Stomach (tissue), 9 donors: ENCODE results near the gene NSD1. TPM values are rescaled to one million over a fixed set of nuclear protein-coding genes. Genes with fewer than 3 reads are reported as not detected.

Experiments
- DNase-seq, 2 donors: peaks; one replicate each; pipeline versions ENCODE4 v3.0.0 to v3.0.0-alpha.2; 2013 to 2019
- H3K27ac ChIP-seq, 5 donors: fragments of 200-600 bp in 4 of 5; sonication (generic) in 4 of 5; one replicate each; pipeline ENCODE4 v1.5.1; 2013 to 2019; ENCODE audit warnings: mild to moderate bottlenecking in 1 of 5, moderate library complexity in 1 of 5
- H3K27me3 ChIP-seq, 3 donors: fragments of 200-600 bp; sonication (generic); one replicate each; pipeline ENCODE4 v1.5.1; 2017 to 2019; ENCODE audit warnings: mixed run types in 1 of 3
- H3K36me3 ChIP-seq, 4 donors: fragments of 200-600 bp; sonication (generic); 1 replicate in 3 of 4; 2 replicates in 1 of 4; pipeline ENCODE4 v1.5.1; 2016 to 2019
- H3K4me1 ChIP-seq, 4 donors: fragments of 200-600 bp; sonication (generic); one replicate each; pipeline ENCODE4 v1.5.1; 2016 to 2019
- H3K4me3 ChIP-seq, 4 donors: fragments of 200-600 bp; sonication (generic) in 3 of 4; one replicate each; pipeline ENCODE4 v1.5.1; 2016 to 2019; ENCODE audit warnings: mild to moderate bottlenecking in 1 of 4
- H3K9me3 ChIP-seq, 4 donors: fragments of 200-600 bp; sonication (generic); one replicate each; pipeline ENCODE4 v1.5.1; 2016 to 2019
- EP300 ChIP-seq: sonication (generic); formaldehyde crosslinking; IDR thresholded peaks from one replicate; pipeline ENCODE4 v1.6.1; 2017; ENCODE audit warnings: antibody characterized with exemption
- POLR2A ChIP-seq, 4 donors: fragments of 450-650 bp; IDR thresholded peaks; one replicate each; pipeline ENCODE4 v1.6.1; 2016; ENCODE audit warnings: antibody characterized with exemption in 4 of 4, control low read depth in 2 of 4, mild to moderate bottlenecking in 1 of 4, moderate library complexity in 1 of 4
- POLR2AphosphoS5 ChIP-seq, 3 donors: sonication (generic); formaldehyde crosslinking; IDR thresholded peaks; one replicate each; pipeline ENCODE4 v1.6.1; 2016; ENCODE audit warnings: antibody characterized with exemption in 3 of 3
- WGBS, 5 donors: extraction: QIAGEN DNeasy Blood & Tissue Kit in 3 of 5; methylation state at CpG; one replicate each; pipeline versions ENCODE4 v1.1.5 to v1.1.7; 2013 to 2018; 5-methylcytosine and 5-hydroxymethylcytosine counted together
- intact Hi-C: fragments of 100-400 bp; cut with DNase I; formaldehyde crosslinking; loops from one replicate; pipeline ENCODE4 v1.15.1; 2023; ENCODE audit warnings: low total_unique reads
- polyA plus RNA-seq, 3 donors: library from polyadenylated mRNA; stranded (reverse); fragments of 200-250 nt; gene quantifications; one replicate each; pipeline ENCODE4 v1.2.3, GENCODE V29; 2013
- total RNA-seq, 5 donors: library from RNA; depleted of rRNA; stranded (reverse); fragments of >200 nt; gene quantifications; one replicate each; pipeline versions ENCODE4 v1.1.0 to v1.2.3, GENCODE V29; 2014 to 2016
- TF ChIP-seq, protein P1 (sequence below), 7 experiments: fragments of 450-650 bp in 4 of 7; fragments of 200-600 bp in 3 of 7; sonication (generic) in 3 of 7; IDR thresholded peaks; one replicate each; pipeline ENCODE4 v1.5.1; 2016 to 2019; ENCODE audit warnings: antibody characterized with exemption in 7 of 7, control low read depth in 2 of 7, mild to moderate bottlenecking in 1 of 7
- donor health status: healthy with polysubstance abuse.
- donor health status: Bipolar disorder and iron deficiency.
- donor health status: healthy.

The NSD1 gene
- total and polyA plus RNA-seq, 8 donors, result 5.1 to 69.9 (median 23.5) TPM

DNA sequence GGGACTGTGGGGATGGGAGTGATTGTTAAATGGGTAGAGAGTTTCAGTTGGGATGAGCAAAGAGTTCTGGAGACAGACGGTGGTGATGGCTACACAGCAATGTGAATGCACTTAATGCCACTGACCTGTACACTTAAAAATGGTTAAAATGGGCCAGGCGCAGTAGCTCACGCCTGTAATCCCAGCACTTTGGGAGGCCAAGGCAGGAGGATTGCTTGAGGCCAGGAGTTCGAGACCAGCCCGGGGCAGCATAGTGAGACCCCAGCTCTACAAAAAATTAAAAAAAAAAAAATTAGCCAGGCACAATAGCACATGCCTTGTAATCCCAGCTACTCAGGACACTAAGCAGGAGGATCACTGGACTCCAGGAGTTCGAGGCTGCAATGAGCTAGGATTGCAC is 210.2 kb downstream of the NSD1 start:
- TF ChIP-seq POLR2AphosphoS5 (IDR thresholded peaks at IDR 0.05) (no peak), EP300 (no peak), POLR2A (IDR thresholded peaks at IDR 0.05) (no peak)
- TF ChIP-seq, protein P1, sequence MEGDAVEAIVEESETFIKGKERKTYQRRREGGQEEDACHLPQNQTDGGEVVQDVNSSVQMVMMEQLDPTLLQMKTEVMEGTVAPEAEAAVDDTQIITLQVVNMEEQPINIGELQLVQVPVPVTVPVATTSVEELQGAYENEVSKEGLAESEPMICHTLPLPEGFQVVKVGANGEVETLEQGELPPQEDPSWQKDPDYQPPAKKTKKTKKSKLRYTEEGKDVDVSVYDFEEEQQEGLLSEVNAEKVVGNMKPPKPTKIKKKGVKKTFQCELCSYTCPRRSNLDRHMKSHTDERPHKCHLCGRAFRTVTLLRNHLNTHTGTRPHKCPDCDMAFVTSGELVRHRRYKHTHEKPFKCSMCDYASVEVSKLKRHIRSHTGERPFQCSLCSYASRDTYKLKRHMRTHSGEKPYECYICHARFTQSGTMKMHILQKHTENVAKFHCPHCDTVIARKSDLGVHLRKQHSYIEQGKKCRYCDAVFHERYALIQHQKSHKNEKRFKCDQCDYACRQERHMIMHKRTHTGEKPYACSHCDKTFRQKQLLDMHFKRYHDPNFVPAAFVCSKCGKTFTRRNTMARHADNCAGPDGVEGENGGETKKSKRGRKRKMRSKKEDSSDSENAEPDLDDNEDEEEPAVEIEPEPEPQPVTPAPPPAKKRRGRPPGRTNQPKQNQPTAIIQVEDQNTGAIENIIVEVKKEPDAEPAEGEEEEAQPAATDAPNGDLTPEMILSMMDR (IDR thresholded peaks at IDR 0.05), result no peak
- H3K4me1 ChIP-seq, result peaks cover 6 to 52% (median 26%) of the 10 kb centered on the region in 4 donors
- no peaks in the 10 kb centered on the region for H3K9me3 ChIP-seq
- WGBS, 5 donors, result 93 to 97% (median 95%) methylated on average over 6 of the region's 6 CpGs
- H3K27me3 ChIP-seq, result no peaks in the 10 kb centered on the region
- H3K27ac ChIP-seq, result no peak overlapping the region
- DNase-seq, result no peak
- H3K4me3 ChIP-seq, result no peak overlapping the region
- intact Hi-C loops, result no loop called here
- H3K36me3 ChIP-seq, result peaks cover 10 to 89% (median 79%) of the 10 kb centered on the region in 4 donors

DNA sequence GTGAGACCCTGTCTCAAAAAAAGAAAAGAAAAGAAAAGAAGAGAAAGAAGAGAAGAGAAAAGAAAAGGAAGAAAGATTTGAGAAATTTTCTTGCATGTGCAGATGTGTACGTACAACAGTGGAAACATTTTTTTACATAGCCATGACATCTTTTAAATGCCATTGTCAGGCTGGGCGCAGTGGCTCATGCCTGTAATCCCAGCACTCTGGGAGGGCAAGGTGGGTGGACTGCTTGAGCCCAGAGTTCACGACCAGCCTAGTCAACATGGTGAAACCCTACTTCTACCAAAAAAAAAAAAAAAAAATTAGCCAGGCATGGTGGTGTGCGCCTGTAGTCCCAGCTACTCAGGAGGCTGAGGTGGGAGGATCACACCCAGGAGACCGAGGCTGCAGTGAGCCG is 211.3 kb downstream of the NSD1 start:
- Histone ChIP-seq H3K27me3 (no peaks in the 10 kb centered on the region), H3K4me3 (no peak overlapping the region), H3K4me1 (peaks cover 17 to 54% (median 35%) of the 10 kb centered on the region in 4 donors), H3K27ac (no peak overlapping the region), H3K36me3 (peaks cover 10 to 88% (median 75%) of the 10 kb centered on the region in 4 donors), H3K9me3 (no peaks in the 10 kb centered on the region)
- intact Hi-C loops, result no loop called here
- TF ChIP-seq, protein P1 (IDR thresholded peaks at IDR 0.05), result no peak
- no peak for TF ChIP-seq POLR2A (IDR thresholded peaks at IDR 0.05)
- no peak for TF ChIP-seq POLR2AphosphoS5 (IDR thresholded peaks at IDR 0.05)
- TF ChIP-seq EP300, result no peak
- 90 to 98% (median 97%) methylated on average over 6 of the region's 6 CpGs for WGBS, 5 donors
- no peak for DNase-seq

DNA sequence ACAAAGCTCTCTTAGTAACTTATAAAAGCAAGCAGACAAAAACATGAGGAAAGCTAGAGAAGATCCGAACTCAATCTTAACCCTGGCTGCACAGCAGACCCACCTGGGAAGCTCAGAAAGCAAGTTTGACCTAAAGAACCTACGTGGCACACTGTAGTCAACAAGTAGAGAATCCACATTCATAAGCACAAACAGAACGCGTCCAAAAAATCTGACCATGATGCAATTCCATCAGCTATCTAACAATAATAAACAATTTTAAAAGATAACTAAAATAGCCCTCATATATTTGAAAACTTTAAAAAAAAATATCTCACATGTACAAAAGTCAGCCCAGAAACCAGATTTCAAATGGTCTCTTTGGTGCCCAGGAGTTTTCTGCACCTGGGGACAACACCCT is 213.2 kb downstream of the NSD1 start:
- Histone ChIP-seq H3K4me3 (no peak overlapping the region), H3K36me3 (peaks cover 10 to 72% (median 58%) of the 10 kb centered on the region in 4 donors), H3K4me1 (peaks cover 28 to 58% (median 49%) of the 10 kb centered on the region in 4 donors), H3K9me3 (no peaks in the 10 kb centered on the region), H3K27ac (no peak overlapping the region), H3K27me3 (no peaks in the 10 kb centered on the region)
- no peak for DNase-seq
- 45 to 79% (median 58%) methylated on average over 4 of the region's 4 CpGs for WGBS, 5 donors
- intact Hi-C loops, result no loop called here
- TF ChIP-seq EP300 (no peak), POLR2A (IDR thresholded peaks at IDR 0.05) (no peak), POLR2AphosphoS5 (IDR thresholded peaks at IDR 0.05) (no peak)
- TF ChIP-seq, protein P1 (IDR thresholded peaks at IDR 0.05), result no peak

DNA sequence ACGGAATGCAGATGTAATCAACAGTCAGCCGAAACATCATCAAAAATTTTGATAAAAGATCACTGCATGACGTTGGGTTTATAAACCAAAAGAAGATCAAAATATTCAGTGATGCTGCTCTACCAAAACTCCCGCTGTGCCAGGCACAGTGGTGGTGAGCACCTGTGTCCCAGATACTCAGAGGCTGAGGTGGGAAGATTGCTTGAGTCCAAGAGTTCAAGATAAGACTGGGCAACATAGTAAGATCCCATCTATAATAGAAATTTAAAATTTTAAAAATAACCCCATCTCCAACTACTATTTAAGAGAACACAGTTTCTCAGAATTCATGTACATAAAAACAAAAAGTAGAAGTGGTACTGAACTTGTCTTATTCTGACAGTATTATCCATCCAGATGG is 214.1 kb downstream of the NSD1 start:
- intact Hi-C loops, result no loop called here
- H3K36me3 ChIP-seq, result peaks cover 3 to 64% (median 49%) of the 10 kb centered on the region in 4 donors
- no peak overlapping the region for H3K4me3 ChIP-seq
- peaks cover 32 to 67% (median 52%) of the 10 kb centered on the region in 4 donors for H3K4me1 ChIP-seq
- 68 to 87% (median 70%) methylated on average over 4 of the region's 4 CpGs for WGBS, 5 donors
- H3K27ac ChIP-seq, result no peak overlapping the region
- DNase-seq, result no peak
- no peaks in the 10 kb centered on the region for H3K27me3 ChIP-seq
- H3K9me3 ChIP-seq, result no peaks in the 10 kb centered on the region
- TF ChIP-seq, protein P1 (IDR thresholded peaks at IDR 0.05), result no peak
- TF ChIP-seq POLR2A (IDR thresholded peaks at IDR 0.05) (no peak), EP300 (no peak), POLR2AphosphoS5 (IDR thresholded peaks at IDR 0.05) (no peak)
